ENCODE data around the gene RTTN. TPM values are rescaled to one million over a fixed set of nuclear protein-coding genes. Genes with fewer than 3 reads are reported as not detected.

The RTTN gene
- total RNA-seq, 1 experiment from 2014 or later = 25.9 TPM

GRCh38 chr18:69956665-69957620 lies 248.5 kb downstream of the RTTN start:
- no TSS peak for BruUV-seq (replicated peaks)
- CTCF ChIA-PET = no interaction called here
- Histone ChIP-seq H3K9me3 (ENCODE audit: low read depth, low read length, poor library complexity, severe bottlenecking) (no peaks in the 10 kb centered on the region), H3K4me1 (ENCODE audit: insufficient read depth, low read length, poor library complexity, severe bottlenecking) (no peaks in the 10 kb centered on the region), H3K27me3 (replicated peaks; ENCODE audit: insufficient read depth, low read depth, low read length, poor library complexity) (no peaks in the 10 kb centered on the region), H3K36me3 (ENCODE audit: insufficient read depth, low read length, poor library complexity, severe bottlenecking) (no peaks in the 10 kb centered on the region), H3K4me3 (ENCODE audit: low read depth, low read length, poor library complexity, severe bottlenecking) (no peak overlapping the region), H3K27ac (ENCODE audit: low read depth, low read length, poor library complexity, severe bottlenecking) (no peak overlapping the region)
- POLR2A ChIA-PET (ENCODE audit: low non-redundant PET) = interaction anchor here (0.6 kb wide), 1 partner anchor 114 kb away, joined by 3 read pairs; no protein-coding TSS in a partner anchor
- DNase-seq (ENCODE audit: low spot score) = no peak
- TF ChIP-seq EZH2 (IDR thresholded peaks at IDR 0.05; ENCODE audit: borderline replicate concordance, low read depth, low read length, poor library complexity, severe bottlenecking) = no peak
- TF ChIP-seq CTCF (conservative IDR thresholded peaks at IDR 0.05; ENCODE audit: low read depth, low read length) = no peak
- intact Hi-C loops (cut with micrococcal nuclease; ENCODE audit: unreplicated experiment) = no loop called here

- no TSS peak for BruUV-seq (replicated peaks)
- intact Hi-C loops (cut with micrococcal nuclease; ENCODE audit: unreplicated experiment) = no loop called here
- Histone ChIP-seq H3K36me3 (ENCODE audit: insufficient read depth, low read length, poor library complexity, severe bottlenecking) (no peaks in the 10 kb centered on the region), H3K27me3 (replicated peaks; ENCODE audit: insufficient read depth, low read depth, low read length, poor library complexity) (no peaks in the 10 kb centered on the region), H3K4me3 (ENCODE audit: low read depth, low read length, poor library complexity, severe bottlenecking) (no peak overlapping the region), H3K9me3 (ENCODE audit: low read depth, low read length, poor library complexity, severe bottlenecking) (no peaks in the 10 kb centered on the region), H3K4me1 (ENCODE audit: insufficient read depth, low read length, poor library complexity, severe bottlenecking) (no peaks in the 10 kb centered on the region), H3K27ac (ENCODE audit: low read depth, low read length, poor library complexity, severe bottlenecking) (no peak overlapping the region)
- no peak for TF ChIP-seq EZH2 (IDR thresholded peaks at IDR 0.05; ENCODE audit: borderline replicate concordance, low read depth, low read length, poor library complexity, severe bottlenecking)
- POLR2A ChIA-PET (ENCODE audit: low non-redundant PET) = interaction anchor here (0.6 kb wide), 1 partner anchor 113 kb away, joined by 3 read pairs; no protein-coding TSS in a partner anchor
- CTCF ChIA-PET = no interaction called here
- no peak for DNase-seq (ENCODE audit: low spot score)
Observed at GRCh38 chr18:69956057-69956456, 249.4 kb downstream of the RTTN start.

GRCh38 chr18:69954719-69955480 lies 250.6 kb downstream of the RTTN start:
- POLR2A ChIA-PET (ENCODE audit: low non-redundant PET) = no interaction called here
- no peak for DNase-seq (ENCODE audit: low spot score)
- intact Hi-C loops (cut with micrococcal nuclease; ENCODE audit: unreplicated experiment) = no loop called here
- H3K27me3 ChIP-seq (replicated peaks; ENCODE audit: insufficient read depth, low read depth, low read length, poor library complexity) = no peaks in the 10 kb centered on the region
- no peak overlapping the region for H3K27ac ChIP-seq (ENCODE audit: low read depth, low read length, poor library complexity, severe bottlenecking)
- H3K4me3 ChIP-seq (ENCODE audit: low read depth, low read length, poor library complexity, severe bottlenecking) = no peak overlapping the region
- TF ChIP-seq CTCF (conservative IDR thresholded peaks at IDR 0.05; ENCODE audit: low read depth, low read length) = no peak
- no peak for TF ChIP-seq EZH2 (IDR thresholded peaks at IDR 0.05; ENCODE audit: borderline replicate concordance, low read depth, low read length, poor library complexity, severe bottlenecking)
- H3K4me1 ChIP-seq (ENCODE audit: insufficient read depth, low read length, poor library complexity, severe bottlenecking) = no peaks in the 10 kb centered on the region
- BruUV-seq (replicated peaks) = no TSS peak
- no peaks in the 10 kb centered on the region for H3K36me3 ChIP-seq (ENCODE audit: insufficient read depth, low read length, poor library complexity, severe bottlenecking)
- H3K9me3 ChIP-seq (ENCODE audit: low read depth, low read length, poor library complexity, severe bottlenecking) = no peaks in the 10 kb centered on the region
- CTCF ChIA-PET = no interaction called here
